Measurements from ENCODE around the gene ARHGEF25.
A peak's percentile ranks its signal among the peaks of the same experiment; 100 is the strongest.

The ARHGEF25 gene

GRCh38 chr12:57607958-57608663 is 3.1 kb upstream of the ARHGEF25 start:
- POLR2A ChIA-PET = no interaction called here

GRCh38 chr12:57609101-57609780 is 2.0 kb upstream of the ARHGEF25 start:
- H3K9me3 ChIP-seq (ENCODE audit: control insufficient read depth, insufficient read depth, low read depth, low read length) = no peaks in the 10 kb centered on the region
- ChIA-PET CTCF (interaction anchor here (0.8 to 2.5 kb wide), 3 partner anchors 11 to 139 kb away, joined by 3 to 9 read pairs (median 4); no protein-coding TSS in a partner anchor), POLR2A (interaction anchor here (0.5 to 0.7 kb wide), 2 partner anchors 209 to 217 kb away, joined by 4 read pairs; no protein-coding TSS in a partner anchor)
- peaks cover 0 to 35% of the 10 kb centered on the region in 2 experiments; a peak in 1 of 3 replicates for H3K36me3 ChIP-seq (ENCODE audit: control insufficient read depth in 2 of 2, insufficient read depth in 1 of 2, low read length in 2 of 2)
- H3K27ac ChIP-seq (ENCODE audit: extremely low read depth, low read depth, low read length) = no peak overlapping the region
- H3K4me1 ChIP-seq (ENCODE audit: control insufficient read depth, insufficient read depth, low read length) = peaks cover 7% of the 10 kb centered on the region
- no peak overlapping the region for H3K4me3 ChIP-seq (ENCODE audit: low read depth, low read length)
- no peak for TF ChIP-seq ZBTB7A (tag by site-specific recombination; IDR thresholded peaks at IDR 0.05; ENCODE audit: low read depth)
- no peak for TF ChIP-seq ZNF548 (tag by site-specific recombination; IDR thresholded peaks at IDR 0.05)
- no peak for TF ChIP-seq HIC1 (tag by site-specific recombination; IDR thresholded peaks at IDR 0.05)
- TF ChIP-seq ZNF148 (tag by site-specific recombination; IDR thresholded peaks at IDR 0.05; ENCODE audit: borderline replicate concordance) = no peak
- TF ChIP-seq, protein P1, sequence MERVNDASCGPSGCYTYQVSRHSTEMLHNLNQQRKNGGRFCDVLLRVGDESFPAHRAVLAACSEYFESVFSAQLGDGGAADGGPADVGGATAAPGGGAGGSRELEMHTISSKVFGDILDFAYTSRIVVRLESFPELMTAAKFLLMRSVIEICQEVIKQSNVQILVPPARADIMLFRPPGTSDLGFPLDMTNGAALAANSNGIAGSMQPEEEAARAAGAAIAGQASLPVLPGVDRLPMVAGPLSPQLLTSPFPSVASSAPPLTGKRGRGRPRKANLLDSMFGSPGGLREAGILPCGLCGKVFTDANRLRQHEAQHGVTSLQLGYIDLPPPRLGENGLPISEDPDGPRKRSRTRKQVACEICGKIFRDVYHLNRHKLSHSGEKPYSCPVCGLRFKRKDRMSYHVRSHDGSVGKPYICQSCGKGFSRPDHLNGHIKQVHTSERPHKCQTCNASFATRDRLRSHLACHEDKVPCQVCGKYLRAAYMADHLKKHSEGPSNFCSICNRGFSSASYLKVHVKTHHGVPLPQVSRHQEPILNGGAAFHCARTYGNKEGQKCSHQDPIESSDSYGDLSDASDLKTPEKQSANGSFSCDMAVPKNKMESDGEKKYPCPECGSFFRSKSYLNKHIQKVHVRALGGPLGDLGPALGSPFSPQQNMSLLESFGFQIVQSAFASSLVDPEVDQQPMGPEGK (tag by site-specific recombination; IDR thresholded peaks at IDR 0.05) = peak; percentile 32; the same call in 1 of the 2 replicates
- no peak for TF ChIP-seq HOXD13 (CRISPR knock-in tag; IDR thresholded peaks at IDR 0.05; ENCODE audit: borderline replicate concordance)
- 0 out of 2 replicates have a peak, but pooled peaks have one; percentile 5 for TF ChIP-seq SP2 (tag by site-specific recombination; IDR thresholded peaks at IDR 0.05)
- no peak for TF ChIP-seq ZFP41 (tag by site-specific recombination; IDR thresholded peaks at IDR 0.05; ENCODE audit: borderline replicate concordance)
- no peak for TF ChIP-seq ZNF174 (tag by site-specific recombination; IDR thresholded peaks at IDR 0.05)
- no peak for TF ChIP-seq ZNF302 (tag by site-specific recombination; IDR thresholded peaks at IDR 0.05; ENCODE audit: low read depth)
- TF ChIP-seq ZNF629 (tag by site-specific recombination; IDR thresholded peaks at IDR 0.05) = no peak
- 0 out of 2 replicates have a peak, but pooled peaks have one; percentile 37 for TF ChIP-seq KLF17 (tag by site-specific recombination; IDR thresholded peaks at IDR 0.05)
- TF ChIP-seq EGR2 (tag by site-specific recombination; IDR thresholded peaks at IDR 0.05; ENCODE audit: low read depth) = no peak
- TF ChIP-seq GLIS2 (tag by site-specific recombination; IDR thresholded peaks at IDR 0.05) = 0 out of 2 replicates have a peak, but pooled peaks have one; percentile 12
- TF ChIP-seq ZNF521 (tag by site-specific recombination; IDR thresholded peaks at IDR 0.05) = no peak
- TF ChIP-seq KLF10 (tag by site-specific recombination; IDR thresholded peaks at IDR 0.05) = no peak
- peak; percentile 35; the same call in 1 of the 2 replicates for TF ChIP-seq WT1 (tag by site-specific recombination; IDR thresholded peaks at IDR 0.05)
- no peak for TF ChIP-seq ZNF146 (tag by site-specific recombination; IDR thresholded peaks at IDR 0.05)
- no peak for TF ChIP-seq ZFP3 (tag by site-specific recombination; IDR thresholded peaks at IDR 0.05; ENCODE audit: low read depth)
- TF ChIP-seq ZNF24 (tag by site-specific recombination; IDR thresholded peaks at IDR 0.05) = no peak
- 0 out of 2 replicates have a peak, but pooled peaks have one; percentile 22 for TF ChIP-seq ZNF600 (tag by site-specific recombination; IDR thresholded peaks at IDR 0.05)
- no peak for TF ChIP-seq ZNF266 (tag by site-specific recombination; IDR thresholded peaks at IDR 0.05; ENCODE audit: low read depth)
- no peak for TF ChIP-seq YY1 (tag by site-specific recombination; IDR thresholded peaks at IDR 0.05)

More at GRCh38 chr12:57607958-57608663, 3.1 kb upstream of the ARHGEF25 start:
- no peak overlapping the region for H3K4me3 ChIP-seq (ENCODE audit: low read depth, low read length)
- H3K4me1 ChIP-seq (ENCODE audit: control insufficient read depth, insufficient read depth, low read length) = peaks cover 10% of the 10 kb centered on the region
- no peak overlapping the region for H3K27ac ChIP-seq (ENCODE audit: extremely low read depth, low read depth, low read length)
- H3K36me3 ChIP-seq (ENCODE audit: control insufficient read depth in 2 of 2, insufficient read depth in 1 of 2, low read length in 2 of 2) = peaks cover 0 to 23% of the 10 kb centered on the region in 2 experiments; a peak in 1 of 3 replicates
- CTCF ChIA-PET = interaction anchor here (1.4 kb wide), 2 partner anchors 12 to 24 kb away, joined by 4 to 5 read pairs; no protein-coding TSS in a partner anchor
- TF ChIP-seq SCRT2 (tag by site-specific recombination; IDR thresholded peaks at IDR 0.05) = peak; percentile 71
- TF ChIP-seq ZNF558 (tag by site-specific recombination; IDR thresholded peaks at IDR 0.05) = no peak
- H3K9me3 ChIP-seq (ENCODE audit: control insufficient read depth, insufficient read depth, low read depth, low read length) = no peaks in the 10 kb centered on the region

All from HEK293 (cell line).